ENCODE measurements around the gene NRXN3.

GRCh38 chr14:78631551-78631950, 461.4 kb downstream of the NRXN3 start:
- TF ChIP-seq CTCF (IDR thresholded peaks at IDR 0.05; ENCODE audit: low read depth, low read length, missing input control), result no peak
- TF ChIP-seq MAX (IDR thresholded peaks at IDR 0.05), result no peak
- no peak for TF ChIP-seq ZBTB33 (IDR thresholded peaks at IDR 0.05)
- TF ChIP-seq RAD21 (IDR thresholded peaks at IDR 0.05), result no peak
- TF ChIP-seq RXRA (IDR thresholded peaks at IDR 0.05), result no peak
- no peak for TF ChIP-seq ATF3 (IDR thresholded peaks at IDR 0.05)
- TF ChIP-seq REST (IDR thresholded peaks at IDR 0.05), result no peak
- no peak for TF ChIP-seq FOXA1 (IDR thresholded peaks at IDR 0.05)
- TF ChIP-seq HNF4A (conservative IDR thresholded peaks at IDR 0.05), result no peak
- TF ChIP-seq TAF1 (conservative IDR thresholded peaks at IDR 0.05), result no peak
- TF ChIP-seq GABPA (IDR thresholded peaks at IDR 0.05 in 1 of 2, conservative IDR thresholded peaks at IDR 0.05 in 1 of 2), result no peak
- no peak for TF ChIP-seq YY1 (IDR thresholded peaks at IDR 0.05)
